Osteoblast (primary cell): Measurements from ENCODE around the gene LGALS12. TPM values are rescaled to one million over a fixed set of nuclear protein-coding genes. Genes with fewer than 3 reads are reported as not detected.
"Not testable (repeated sequence)": the region's sequence is repeated elsewhere in the genome, so short reads cannot be mapped to it uniquely, and the experiment has no call there.

ENCODE experiments used
- DNase-seq: peaks from one replicate; pipeline ENCODE4 v3.0.0; 2011; ENCODE audit warnings: low spot score, mixed read lengths; ENCODE audit not compliant: insufficient read length; ENCODE audit errors: missing footprints
- H2AFZ ChIP-seq: 2 replicates; pipeline ENCODE4 v1.6.0; 2011; ENCODE audit warnings: mild to moderate bottlenecking, low read length
- H3K27ac ChIP-seq: 2 replicates; pipeline ENCODE4 v1.5.1; 2011; ENCODE audit warnings: mild to moderate bottlenecking, low read depth, low read length, moderate library complexity
- H3K27me3 ChIP-seq: 2 replicates; pipeline ENCODE4 v1.6.0; 2012; ENCODE audit warnings: mild to moderate bottlenecking, control low read depth, inconsistent platforms, low read length, moderate library complexity; ENCODE audit not compliant: insufficient read depth
- H3K36me3 ChIP-seq: 2 replicates; pipeline ENCODE4 v1.5.1; 2011; ENCODE audit warnings: mild to moderate bottlenecking, low read length, control low read depth, moderate library complexity; ENCODE audit not compliant: insufficient read depth
- H3K4me1 ChIP-seq: 2 replicates; pipeline ENCODE4 v1.5.1; 2011; ENCODE audit warnings: mild to moderate bottlenecking, low read length, control low read depth, moderate library complexity; ENCODE audit not compliant: insufficient read depth
- H3K4me2 ChIP-seq: 2 replicates; pipeline ENCODE4 v1.6.0; 2011; ENCODE audit warnings: mild to moderate bottlenecking, low read length; ENCODE audit not compliant: insufficient read depth
- H3K4me3 ChIP-seq: fragments of 200-600 bp; sonication (generic); 3 replicates; pipeline ENCODE4 v1.5.1; 2012; ENCODE audit warnings: mild to moderate bottlenecking, low read length, inconsistent platforms; ENCODE audit not compliant: insufficient read depth
- H3K79me2 ChIP-seq: 2 replicates; pipeline ENCODE4 v1.6.0; 2012; ENCODE audit warnings: mild to moderate bottlenecking, low read length, control low read depth, inconsistent platforms; ENCODE audit not compliant: insufficient read depth
- H3K9me3 ChIP-seq: 2 replicates; pipeline ENCODE4 v1.5.1; 2011; ENCODE audit warnings: low read depth, low read length, control low read depth
- H4K20me1 ChIP-seq: 2 replicates; pipeline ENCODE4 v1.6.0; 2012; ENCODE audit warnings: mild to moderate bottlenecking, low read length, control low read depth; ENCODE audit not compliant: insufficient read depth
- CTCF ChIP-seq: IDR thresholded peaks from 2 replicates; pipeline ENCODE4 v1.5.1; 2011; ENCODE audit warnings: mild to moderate bottlenecking, low read depth, low read length, moderate library complexity; ENCODE audit errors: extremely low read depth
- total RNA-seq: library from RNA; depleted of rRNA; stranded (reverse); fragments of >200 nt; gene quantifications from 2 replicates; pipeline ENCODE4 v1.2.3, GENCODE V29; 2012

Gene LGALS12
- total RNA-seq, 1 donor: under 0.01 TPM

DNA sequence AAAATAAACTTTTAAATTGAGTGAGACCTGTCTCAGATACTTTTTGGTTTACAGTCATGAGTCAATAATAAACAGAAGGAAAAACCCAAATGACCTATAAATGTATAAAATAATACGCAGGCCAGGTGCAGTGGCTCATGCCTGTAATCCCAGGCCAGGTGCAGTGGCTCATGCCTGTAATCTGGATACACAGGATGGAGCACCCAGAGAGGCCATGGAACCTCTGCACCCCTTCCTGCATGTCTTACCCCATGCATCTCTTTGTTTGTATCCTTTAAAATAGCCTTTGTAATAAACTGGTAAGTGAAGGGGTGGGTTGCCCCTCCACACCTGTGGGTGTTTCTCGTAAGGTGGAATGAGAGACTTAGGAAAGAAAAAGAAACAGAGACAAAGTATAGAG, 21.8 kb downstream of the LGALS12 start:
- H3K36me3 ChIP-seq: no peaks in the 10 kb centered on the region
- no peak for TF ChIP-seq CTCF
- no peak overlapping the region for H3K27ac ChIP-seq

DNA sequence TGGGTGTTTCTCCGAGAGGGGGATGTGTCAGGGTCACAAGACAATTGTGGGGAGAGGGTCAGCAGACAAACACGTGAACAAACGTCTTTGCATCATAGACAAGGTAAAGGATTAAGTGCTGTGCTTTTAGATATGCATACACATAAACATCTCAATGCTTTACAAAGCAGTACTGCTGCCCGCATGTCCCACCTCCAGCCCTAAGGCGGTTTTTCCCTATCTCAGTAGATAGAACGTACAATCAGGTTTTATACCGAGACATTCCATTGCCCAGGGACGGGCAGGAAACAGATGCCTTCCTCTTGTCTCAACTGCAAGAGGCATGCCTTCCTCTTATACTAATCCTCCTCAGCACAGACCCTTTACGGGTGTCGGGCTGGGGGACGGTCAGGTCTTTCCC, 22.3 kb downstream of the LGALS12 start:
- H2AFZ ChIP-seq, H3K9me3 ChIP-seq, H3K4me1 ChIP-seq, H3K27me3 ChIP-seq, H3K36me3 ChIP-seq, H3K4me3 ChIP-seq, DNase-seq, H3K79me2 ChIP-seq, H4K20me1 ChIP-seq, H3K4me2 ChIP-seq, H3K27ac ChIP-seq: not testable (repeated sequence)

More for the DNA sequence above, 21.8 kb downstream of the LGALS12 start:
- Histone ChIP-seq H4K20me1 (no peaks in the 10 kb centered on the region), H3K4me2 (no peak overlapping the region), H3K4me1 (peaks cover 6% of the 10 kb centered on the region), H3K27me3 (no peaks in the 10 kb centered on the region), H3K9me3 (no peaks in the 10 kb centered on the region), H2AFZ (no peak overlapping the region), H3K4me3 (no peak overlapping the region), H3K79me2 (no peaks in the 10 kb centered on the region)
- DNase-seq: no peak

- not testable (repeated sequence) for H4K20me1 ChIP-seq, H3K79me2 ChIP-seq, H3K27ac ChIP-seq, H3K4me1 ChIP-seq, H2AFZ ChIP-seq, DNase-seq, H3K9me3 ChIP-seq, H3K27me3 ChIP-seq, H3K4me2 ChIP-seq, H3K36me3 ChIP-seq, H3K4me3 ChIP-seq
These were observed 22.9 kb downstream of the LGALS12 start for GRCh38 chr11:63528729-63529278.

DNA sequence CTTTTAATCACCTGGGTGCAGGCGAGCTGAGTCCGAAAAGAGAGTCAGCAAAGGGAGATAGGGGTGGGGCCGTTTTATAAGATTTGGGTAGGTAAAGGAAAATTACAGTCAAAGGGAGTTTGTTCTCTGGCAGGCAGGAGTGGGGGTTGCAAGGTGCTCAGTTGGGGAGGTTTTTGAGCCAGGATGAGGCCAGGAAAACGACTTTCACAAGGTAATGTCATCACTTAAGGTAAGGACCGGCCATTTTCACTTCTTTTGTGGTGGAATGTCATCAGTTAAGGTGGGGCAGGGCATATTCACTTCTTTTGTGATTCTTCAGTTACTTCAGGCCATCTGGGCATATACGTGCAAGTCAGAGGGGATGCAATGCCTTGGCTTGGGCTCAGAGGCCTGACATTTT, 23.5 kb downstream of the LGALS12 start:
- not testable (repeated sequence) for H3K27ac ChIP-seq, H3K4me1 ChIP-seq, H2AFZ ChIP-seq, H3K79me2 ChIP-seq, H3K9me3 ChIP-seq, H4K20me1 ChIP-seq, DNase-seq, H3K4me2 ChIP-seq, H3K27me3 ChIP-seq, H3K36me3 ChIP-seq, H3K4me3 ChIP-seq

DNA sequence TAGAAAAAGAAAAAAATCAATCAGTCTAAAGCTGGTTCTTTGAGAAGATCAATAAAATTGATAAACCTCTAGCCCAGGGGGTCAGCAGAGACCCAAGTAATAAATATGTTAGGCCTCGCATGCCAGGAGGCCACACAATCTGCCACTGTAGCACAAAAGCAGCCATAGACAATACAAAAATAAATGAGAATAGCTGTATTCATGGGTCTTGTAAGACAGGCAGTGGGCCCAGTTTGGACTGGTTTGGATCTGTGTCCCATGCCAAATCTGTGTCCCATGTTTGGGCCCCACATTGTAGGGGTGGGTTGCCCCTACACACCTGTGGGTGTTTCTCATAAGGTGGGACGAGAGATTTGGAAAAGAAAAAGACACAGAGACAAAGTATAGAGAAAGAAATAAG, 24.1 kb downstream of the LGALS12 start:
- H3K4me2 ChIP-seq: no peak overlapping the region
- no peaks in the 10 kb centered on the region for H3K27me3 ChIP-seq
- no peak overlapping the region for H3K27ac ChIP-seq
- H3K4me3 ChIP-seq: no peak overlapping the region
- TF ChIP-seq CTCF: no peak
- H3K9me3 ChIP-seq: no peaks in the 10 kb centered on the region
- H3K79me2 ChIP-seq: no peaks in the 10 kb centered on the region
- H2AFZ ChIP-seq: no peak overlapping the region
- no peaks in the 10 kb centered on the region for H3K36me3 ChIP-seq
- H4K20me1 ChIP-seq: no peaks in the 10 kb centered on the region
- no peak for DNase-seq
- H3K4me1 ChIP-seq: peaks cover 6% of the 10 kb centered on the region

GRCh38 chr11:63531074-63531792, 25.3 kb downstream of the LGALS12 start:
- H3K4me3 ChIP-seq, H3K9me3 ChIP-seq, H3K27me3 ChIP-seq, H4K20me1 ChIP-seq, H3K36me3 ChIP-seq, H3K27ac ChIP-seq, H3K4me1 ChIP-seq, H2AFZ ChIP-seq, H3K79me2 ChIP-seq: not testable (repeated sequence)
- peak overlapping the region; percentile 58 for H3K4me2 ChIP-seq
- DNase-seq: peak; percentile 74
